Mucosa of descending colon (tissue), 3 donors: Measurements from ENCODE around the gene KCNAB2. TPM values are rescaled to one million over a fixed set of nuclear protein-coding genes. Genes with fewer than 3 reads are reported as not detected.

Experiments used
- ATAC-seq: fragments of 200-7000 bp; cut with Tn5 transposase; one replicate; pipeline ENCODE4 v1.9.1; 2020; ENCODE audit warnings: mild to moderate bottlenecking, moderate library complexity
- DNase-seq, 3 donors: peaks; one replicate each; pipeline ENCODE4 v3.0.0-alpha.2; 2020
- H3K36me3 ChIP-seq: fragments of 200-600 bp; one replicate; pipeline ENCODE4 v1.8.0; 2021; ENCODE audit warnings: low read depth, mild to moderate bottlenecking
- H3K4me1 ChIP-seq: fragments of 200-600 bp; one replicate; pipeline ENCODE4 v1.8.0; 2021; ENCODE audit warnings: low read depth, mild to moderate bottlenecking
- H3K4me3 ChIP-seq: fragments of 200-600 bp; one replicate; pipeline ENCODE4 v1.8.0; 2021; ENCODE audit warnings: mild to moderate bottlenecking
- H3K9me3 ChIP-seq: fragments of 200-600 bp; one replicate; pipeline ENCODE4 v1.8.0; 2021; ENCODE audit warnings: mild to moderate bottlenecking
- intact Hi-C, 2 donors: fragments of 100-400 bp; cut with DNase I in 1 of 2; cut with micrococcal nuclease in 1 of 2; formaldehyde crosslinking; loops; one replicate each; pipeline versions ENCODE4 v1.11.0 to v1.11.1; 2022; cut with DNase I, micrococcal nuclease
- total RNA-seq, 3 donors: library from RNA; stranded (reverse); fragmentation: NEBNext Ultra II Directional in 2 of 3; extraction: Animal tissue kit (Norgen Biotek cat#: 25700) in 2 of 3; gene quantifications; one replicate each; pipeline versions ENCODE4 v1.2.1 to v1.2.4, GENCODE V29; 2021 to 2023
- TF ChIP-seq, protein P1 (sequence below): fragments of 200-600 bp; IDR thresholded peaks from one replicate; pipeline ENCODE4 v1.8.0; 2022; ENCODE audit warnings: antibody characterized with exemption, mild to moderate bottlenecking
- donor health status: DM: no; HTN: no; CAD: no; lungs with moderate emphysema.
- donor health status: DM: no; HTN: no; CAD: no.
- donor health status: DM: no; HTN: yes; CAD: no.

Gene KCNAB2
- total RNA-seq, 3 donors from 2014 or later = 6.9 to 15.7 (median 11.8) TPM

DNA sequence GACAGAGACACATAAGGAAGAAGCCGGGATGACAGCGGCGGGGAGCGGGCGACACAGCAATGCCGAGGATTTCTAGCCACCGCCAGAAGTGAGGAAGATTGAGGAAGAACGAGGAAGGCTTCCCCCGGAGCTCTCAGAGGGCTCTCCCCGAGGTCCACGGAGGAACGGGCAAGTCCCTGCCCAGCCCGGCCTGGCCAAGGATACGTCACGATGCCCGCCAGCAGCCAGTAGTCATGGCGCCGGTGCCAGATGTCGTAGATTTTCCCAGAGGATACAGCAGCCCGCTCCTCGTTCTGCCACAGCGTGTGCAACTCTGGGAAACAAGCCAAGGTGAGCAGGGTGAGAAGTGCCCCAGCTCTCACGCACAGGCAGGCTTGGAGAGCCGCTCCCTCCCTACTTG is 65.9 kb downstream of the KCNAB2 start:
- ATAC-seq = no peak
- intact Hi-C loops = no loop called here
- DNase-seq = peak in 1 of 3 donors; percentile 47

DNA sequence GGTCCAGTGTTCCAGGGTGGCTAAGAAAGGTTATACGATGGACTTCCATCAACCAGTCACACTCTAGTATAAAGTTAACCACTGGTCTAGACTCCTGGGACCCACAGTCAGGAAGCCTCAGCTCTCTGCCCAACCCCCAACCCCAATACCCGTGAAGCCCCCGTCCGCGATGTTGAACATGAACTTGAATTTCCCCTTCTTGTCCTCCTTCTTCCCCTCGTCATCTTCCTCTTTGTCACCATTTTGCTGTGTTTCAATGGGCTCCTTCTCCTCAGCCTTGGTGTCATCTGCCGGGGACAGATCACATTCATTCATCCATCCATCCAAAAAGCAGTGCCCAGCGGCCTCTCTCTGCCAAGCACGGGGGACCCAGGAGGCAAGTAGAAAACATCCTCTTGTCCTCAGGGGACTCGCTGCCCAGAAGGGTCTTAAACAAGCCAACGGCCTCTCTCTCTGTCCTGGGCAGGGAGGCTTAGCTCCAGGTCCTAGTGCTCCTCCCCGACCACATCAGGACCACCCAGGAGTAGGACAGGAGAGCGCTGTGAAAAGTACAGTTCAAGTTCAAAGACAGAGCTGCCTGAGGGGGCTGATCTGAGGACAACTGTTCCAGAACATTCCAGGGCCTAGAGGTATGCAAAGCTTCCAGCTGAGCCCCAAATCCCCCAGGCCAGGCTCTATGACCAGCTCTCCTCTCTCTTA is 66.5 kb downstream of the KCNAB2 start:
- DNase-seq (peak in 1 of 3 donors; percentile 17), ATAC-seq (no peak)
- intact Hi-C loops = no loop called here
- H3K36me3 ChIP-seq = no peaks in the 10 kb centered on the region
- no peaks in the 10 kb centered on the region for H3K4me1 ChIP-seq
- H3K4me3 ChIP-seq = no peak overlapping the region
- TF ChIP-seq, protein P1, sequence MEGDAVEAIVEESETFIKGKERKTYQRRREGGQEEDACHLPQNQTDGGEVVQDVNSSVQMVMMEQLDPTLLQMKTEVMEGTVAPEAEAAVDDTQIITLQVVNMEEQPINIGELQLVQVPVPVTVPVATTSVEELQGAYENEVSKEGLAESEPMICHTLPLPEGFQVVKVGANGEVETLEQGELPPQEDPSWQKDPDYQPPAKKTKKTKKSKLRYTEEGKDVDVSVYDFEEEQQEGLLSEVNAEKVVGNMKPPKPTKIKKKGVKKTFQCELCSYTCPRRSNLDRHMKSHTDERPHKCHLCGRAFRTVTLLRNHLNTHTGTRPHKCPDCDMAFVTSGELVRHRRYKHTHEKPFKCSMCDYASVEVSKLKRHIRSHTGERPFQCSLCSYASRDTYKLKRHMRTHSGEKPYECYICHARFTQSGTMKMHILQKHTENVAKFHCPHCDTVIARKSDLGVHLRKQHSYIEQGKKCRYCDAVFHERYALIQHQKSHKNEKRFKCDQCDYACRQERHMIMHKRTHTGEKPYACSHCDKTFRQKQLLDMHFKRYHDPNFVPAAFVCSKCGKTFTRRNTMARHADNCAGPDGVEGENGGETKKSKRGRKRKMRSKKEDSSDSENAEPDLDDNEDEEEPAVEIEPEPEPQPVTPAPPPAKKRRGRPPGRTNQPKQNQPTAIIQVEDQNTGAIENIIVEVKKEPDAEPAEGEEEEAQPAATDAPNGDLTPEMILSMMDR = no peak
- peaks cover 3% of the 10 kb centered on the region for H3K9me3 ChIP-seq

More for the DNA sequence above, 65.9 kb downstream of the KCNAB2 start:
- TF ChIP-seq, protein P1 = no peak
- Histone ChIP-seq H3K4me3 (no peak overlapping the region), H3K9me3 (no peaks in the 10 kb centered on the region), H3K36me3 (no peaks in the 10 kb centered on the region), H3K4me1 (no peaks in the 10 kb centered on the region)

DNA sequence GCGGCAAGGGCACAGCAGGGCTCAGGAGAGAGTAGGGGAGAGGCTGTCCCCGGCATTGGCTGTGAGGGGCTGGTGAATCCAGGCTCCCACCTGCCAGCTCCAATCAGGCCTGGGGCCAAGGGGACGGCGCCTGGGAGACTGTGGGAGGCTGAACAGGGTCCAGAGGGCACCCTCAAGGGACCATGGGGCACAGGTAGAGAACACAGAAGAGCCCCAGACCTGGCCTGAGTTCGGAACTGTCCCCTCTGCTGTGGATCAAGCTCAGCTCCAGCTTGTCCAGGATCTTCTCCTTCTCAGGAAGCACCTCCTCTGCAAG is 67.0 kb downstream of the KCNAB2 start:
- peaks cover 7% of the 10 kb centered on the region for H3K9me3 ChIP-seq
- TF ChIP-seq, protein P1 = no peak
- ATAC-seq (no peak), DNase-seq (peak in 1 of 3 donors; percentile 18)
- no peak overlapping the region for H3K4me3 ChIP-seq
- H3K4me1 ChIP-seq = no peaks in the 10 kb centered on the region
- intact Hi-C loops = no loop called here
- H3K36me3 ChIP-seq = no peaks in the 10 kb centered on the region

DNA sequence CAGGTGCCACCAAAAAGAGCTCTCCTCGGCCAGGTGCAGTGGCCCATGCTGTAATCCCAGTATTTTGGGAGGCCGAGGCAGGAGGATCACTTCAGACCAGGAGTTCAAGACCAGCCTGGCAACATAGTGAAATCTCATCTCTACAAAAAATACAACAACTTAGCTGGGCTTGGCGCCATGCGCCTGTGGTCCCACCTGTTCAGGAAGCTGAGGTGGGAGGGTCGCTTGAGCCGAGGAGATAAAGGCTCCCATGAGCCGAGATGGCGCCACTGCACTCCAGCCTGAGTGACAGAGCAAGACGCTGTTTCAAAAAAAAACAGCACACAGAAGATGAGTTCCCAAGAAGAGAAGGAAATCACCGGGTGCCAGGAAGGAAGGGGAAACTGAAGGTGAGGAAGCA is 67.4 kb downstream of the KCNAB2 start:
- intact Hi-C loops = no loop called here
- TF ChIP-seq, protein P1 = no peak
- no peak for ATAC-seq

DNA sequence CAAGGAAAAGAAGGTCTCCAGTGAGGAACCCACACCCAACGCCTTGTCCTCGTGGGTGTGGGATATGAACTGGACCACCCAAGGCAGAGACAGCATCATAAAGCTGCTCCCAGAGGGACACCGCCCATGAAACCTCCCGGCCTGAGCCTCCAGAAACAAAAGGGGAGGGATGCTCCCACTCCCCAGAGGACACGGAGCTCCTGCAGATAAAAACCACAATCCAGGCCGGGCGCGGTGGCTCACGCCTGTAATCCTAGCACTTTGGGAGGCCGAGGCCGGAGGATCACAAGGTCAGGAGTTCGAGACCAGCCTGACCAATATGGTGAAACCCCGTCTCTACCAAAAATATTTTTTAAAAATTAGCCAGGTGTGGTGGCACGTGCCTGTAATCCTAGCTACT is 68.1 kb downstream of the KCNAB2 start:
- DNase-seq = peak in 1 of 3 donors; percentile 9
- intact Hi-C loops = no loop called here
- no peak for ATAC-seq
- TF ChIP-seq, protein P1 = no peak
- Histone ChIP-seq H3K9me3 (peaks cover 7% of the 10 kb centered on the region), H3K4me3 (no peak overlapping the region), H3K4me1 (no peaks in the 10 kb centered on the region), H3K36me3 (no peaks in the 10 kb centered on the region)

More for the DNA sequence above, 67.4 kb downstream of the KCNAB2 start:
- Histone ChIP-seq H3K9me3 (peaks cover 7% of the 10 kb centered on the region), H3K4me3 (no peak overlapping the region), H3K36me3 (no peaks in the 10 kb centered on the region), H3K4me1 (no peaks in the 10 kb centered on the region)
- no peak for DNase-seq

DNA sequence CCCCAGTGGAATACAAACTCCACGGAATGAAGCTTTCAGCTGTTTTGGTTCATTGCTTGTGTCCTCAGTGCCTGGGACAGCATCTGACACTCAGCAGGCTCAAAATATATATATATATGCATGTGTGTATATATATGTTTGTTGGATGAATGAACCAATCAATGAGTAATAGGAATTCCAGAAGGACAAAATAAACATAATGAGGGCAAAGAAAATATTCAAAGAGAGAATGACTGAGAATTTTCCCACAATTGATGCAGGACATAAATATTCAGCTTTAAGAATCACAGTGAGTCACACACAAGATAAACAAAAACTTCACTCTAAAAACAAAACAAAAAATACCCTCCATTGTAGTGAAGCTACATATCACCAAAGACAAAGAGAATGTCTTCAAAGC is 70.4 kb downstream of the KCNAB2 start:
- TF ChIP-seq, protein P1 = no peak
- intact Hi-C loops = no loop called here
- Histone ChIP-seq H3K4me3 (no peak overlapping the region), H3K4me1 (no peaks in the 10 kb centered on the region), H3K9me3 (peaks cover 7% of the 10 kb centered on the region), H3K36me3 (no peaks in the 10 kb centered on the region)
- ATAC-seq = no peak
- DNase-seq = no peak
